OCI-LY3 (cell line): ENCODE data around the gene LIPT2.

Source experiments
- EZH2phosphoT487 ChIP-seq: fragments of 200-600 bp; shearing (Covaris generic); IDR thresholded peaks from 2 replicates; pipeline ENCODE4 v1.6.1; 2018; ENCODE audit warnings: antibody characterized with exemption, mixed run types, low read depth
- TF ChIP-seq, protein P1 (sequence below): fragments of 200-600, 300-600 bp; sonication (generic); IDR thresholded peaks from 2 replicates; pipeline ENCODE4 v1.5.1; 2014; ENCODE audit warnings: antibody characterized with exemption, low read length, low read depth

- TF ChIP-seq, protein P1, sequence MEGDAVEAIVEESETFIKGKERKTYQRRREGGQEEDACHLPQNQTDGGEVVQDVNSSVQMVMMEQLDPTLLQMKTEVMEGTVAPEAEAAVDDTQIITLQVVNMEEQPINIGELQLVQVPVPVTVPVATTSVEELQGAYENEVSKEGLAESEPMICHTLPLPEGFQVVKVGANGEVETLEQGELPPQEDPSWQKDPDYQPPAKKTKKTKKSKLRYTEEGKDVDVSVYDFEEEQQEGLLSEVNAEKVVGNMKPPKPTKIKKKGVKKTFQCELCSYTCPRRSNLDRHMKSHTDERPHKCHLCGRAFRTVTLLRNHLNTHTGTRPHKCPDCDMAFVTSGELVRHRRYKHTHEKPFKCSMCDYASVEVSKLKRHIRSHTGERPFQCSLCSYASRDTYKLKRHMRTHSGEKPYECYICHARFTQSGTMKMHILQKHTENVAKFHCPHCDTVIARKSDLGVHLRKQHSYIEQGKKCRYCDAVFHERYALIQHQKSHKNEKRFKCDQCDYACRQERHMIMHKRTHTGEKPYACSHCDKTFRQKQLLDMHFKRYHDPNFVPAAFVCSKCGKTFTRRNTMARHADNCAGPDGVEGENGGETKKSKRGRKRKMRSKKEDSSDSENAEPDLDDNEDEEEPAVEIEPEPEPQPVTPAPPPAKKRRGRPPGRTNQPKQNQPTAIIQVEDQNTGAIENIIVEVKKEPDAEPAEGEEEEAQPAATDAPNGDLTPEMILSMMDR = no peak
- no peak for TF ChIP-seq EZH2phosphoT487
These were observed 46.7 kb upstream of the LIPT2 start for GRCh38 chr11:74540270-74540669.
